NCI-H146 (cell line): ENCODE data around the gene DMRTC2.

Source experiments
- DNase-seq: peaks from one replicate; lab custom pipeline; 2025; lab: John Stamatoyannopoulos, UW

DMRTC2 gene

DNA sequence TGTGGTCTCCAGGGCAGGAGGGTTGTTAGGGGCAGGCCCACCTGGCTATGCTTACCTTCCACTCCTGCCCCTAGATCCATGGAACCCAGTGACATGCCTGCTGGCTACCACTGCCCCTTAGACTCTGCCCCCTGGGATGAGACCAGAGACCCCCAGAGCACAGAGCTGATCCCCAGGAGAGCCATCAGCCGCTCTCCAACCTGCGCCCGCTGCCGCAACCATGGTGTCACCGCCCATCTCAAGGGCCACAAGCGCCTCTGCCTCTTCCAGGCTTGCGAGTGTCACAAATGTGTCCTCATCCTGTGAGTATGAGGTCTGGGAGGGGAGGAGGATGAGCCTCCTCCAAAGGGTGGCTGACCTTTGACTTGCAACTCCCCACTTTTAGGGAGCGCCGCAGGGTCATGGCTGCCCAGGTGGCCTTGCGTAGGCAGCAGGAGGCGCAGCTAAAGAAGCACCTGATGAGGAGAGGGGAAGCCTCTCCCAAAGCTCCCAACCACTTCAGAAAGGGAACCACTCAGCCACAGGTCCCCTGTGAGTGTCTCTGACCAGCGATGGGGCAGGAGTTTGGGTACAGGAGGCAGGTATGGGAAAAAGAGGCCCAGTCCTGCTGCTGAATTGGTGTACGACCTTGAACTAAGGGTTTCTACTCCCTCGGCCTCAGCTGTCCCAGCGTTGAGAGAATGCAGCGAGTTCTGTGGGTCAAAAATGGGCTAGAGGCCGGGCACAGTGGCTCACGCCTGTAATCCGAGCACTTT, 2.7 kb downstream of the DMRTC2 start:
- no peak for DNase-seq

DNA sequence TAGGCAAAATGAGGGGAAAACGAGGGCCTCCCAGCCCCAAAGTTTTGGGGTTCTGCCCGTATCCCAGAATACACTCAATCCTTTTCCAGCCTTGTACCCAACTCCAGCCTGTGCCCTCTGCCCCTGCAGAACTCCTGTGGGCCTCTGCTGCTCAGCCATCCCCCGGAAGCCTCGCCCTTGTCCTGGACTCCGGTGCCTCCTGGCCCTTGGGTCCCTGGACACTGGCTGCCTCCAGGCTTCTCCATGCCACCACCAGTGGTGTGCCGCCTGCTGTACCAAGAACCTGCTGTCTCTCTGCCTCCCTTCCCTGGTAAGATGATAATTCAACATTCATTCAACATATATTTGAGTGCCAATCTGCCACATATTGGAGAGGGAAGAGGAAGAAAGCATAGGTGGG, 3.8 kb downstream of the DMRTC2 start:
- no peak for DNase-seq

DNA sequence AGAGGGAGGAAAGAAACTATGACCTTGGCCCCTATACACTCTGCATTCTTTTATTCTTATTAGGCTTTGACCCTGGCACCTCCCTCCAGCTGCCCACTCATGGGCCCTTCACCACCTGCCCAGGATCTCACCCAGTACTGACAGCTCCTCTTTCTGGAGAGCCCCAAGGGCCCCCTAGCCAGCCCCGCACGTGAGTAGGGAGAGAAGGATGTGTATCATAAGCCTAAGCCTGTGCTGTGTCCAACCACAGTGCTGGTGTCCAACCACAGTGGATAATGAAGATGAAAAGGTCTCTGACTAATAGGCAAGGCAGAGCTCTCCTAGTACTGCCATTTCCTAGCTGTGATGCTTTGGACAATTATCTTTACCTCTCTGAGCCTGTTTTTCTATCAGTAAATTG, 4.2 kb downstream of the DMRTC2 start:
- no peak for DNase-seq

- no peak for DNase-seq
These were observed 5.5 kb downstream of the DMRTC2 start for GRCh38 chr19:41850381-41850780.

GRCh38 chr19:41851456-41851855, 6.6 kb downstream of the DMRTC2 start:
- no peak for DNase-seq

DNA sequence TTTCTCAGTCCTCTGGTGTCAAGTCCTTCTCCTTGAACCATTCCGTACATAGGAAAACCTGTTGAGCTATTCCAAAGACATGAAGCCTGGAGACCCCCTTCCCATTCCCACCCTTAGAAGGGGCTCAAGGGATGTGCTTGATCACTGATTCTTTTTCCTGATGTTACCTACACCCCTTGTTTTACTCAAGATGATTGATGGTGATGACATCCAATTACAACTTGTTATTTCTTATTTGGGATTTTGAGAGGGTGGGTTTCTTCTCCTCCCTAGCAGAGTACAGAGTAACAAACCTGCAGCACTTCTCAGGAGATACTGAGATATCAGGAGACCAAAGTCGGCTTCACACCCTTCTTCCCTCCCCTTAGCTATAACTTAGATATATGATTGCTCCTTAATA, 8.5 kb downstream of the DMRTC2 start:
- DNase-seq: no peak

GRCh38 chr19:41853768-41854167, 8.9 kb downstream of the DMRTC2 start:
- no peak for DNase-seq

DNA sequence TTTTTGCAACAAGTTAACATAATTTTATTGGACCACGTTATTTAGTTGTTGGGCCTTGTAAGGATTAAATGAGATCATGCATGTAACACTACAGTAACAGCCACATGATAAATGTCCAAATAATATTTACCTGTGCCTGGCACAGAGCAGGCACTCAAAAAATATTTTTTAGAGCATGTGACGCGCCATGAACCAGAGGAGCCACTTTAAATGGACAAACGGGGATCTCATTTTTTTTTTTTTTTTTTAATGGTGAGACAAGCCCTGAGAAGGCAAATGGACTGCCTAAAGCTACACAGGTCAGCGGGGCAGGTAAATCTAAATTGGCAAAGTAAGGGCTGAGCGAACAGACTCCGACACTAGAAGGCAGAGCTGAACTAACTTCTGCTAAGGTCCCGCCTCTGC, 14.4 kb downstream of the DMRTC2 start:
- DNase-seq: no peak

DNA sequence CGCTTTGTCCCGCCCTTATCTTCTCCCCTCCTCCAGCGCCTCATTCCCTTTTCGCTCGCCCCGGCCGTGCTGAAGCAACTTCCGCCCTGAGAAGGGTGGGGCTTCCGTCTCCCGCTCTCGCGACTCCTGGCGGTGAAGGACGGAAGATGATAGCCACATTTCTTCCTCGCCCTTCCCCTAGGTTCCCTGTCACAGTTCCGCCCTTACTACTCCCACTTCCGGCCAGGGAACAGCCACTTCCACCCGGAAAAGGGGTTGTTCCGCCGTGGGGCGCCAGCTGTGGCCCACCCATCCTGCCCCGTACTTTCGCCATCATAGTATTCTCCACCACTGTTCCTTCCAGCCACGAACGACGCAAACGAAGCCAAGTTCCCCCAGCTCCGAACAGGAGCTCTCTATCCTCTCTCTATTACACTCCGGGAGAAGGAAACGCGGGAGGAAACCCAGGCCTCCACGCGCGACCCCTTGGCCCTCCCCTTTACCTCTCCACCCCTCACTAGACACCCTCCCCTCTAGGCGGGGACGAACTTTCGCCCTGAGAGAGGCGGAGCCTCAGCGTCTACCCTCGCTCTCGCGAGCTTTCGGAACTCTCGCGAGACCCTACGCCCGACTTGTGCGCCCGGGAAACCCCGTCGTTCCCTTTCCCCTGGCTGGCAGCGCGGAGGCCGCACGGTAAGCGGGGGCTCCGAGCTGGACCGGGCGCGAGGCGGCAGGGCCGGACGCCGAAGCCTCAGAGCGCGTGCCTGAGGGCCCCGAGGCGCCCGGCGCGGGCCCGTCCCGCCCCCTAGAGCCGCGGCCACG, 15.0 kb downstream of the DMRTC2 start, which contains the start of gene RPS19:
RPS19 (plus strand) TSS at position 638 of the 801 bp plus-strand sequence. CDS start 520 bp downstream, outside the sequence.
- DNase-seq: peak; percentile 99

- peak; percentile 54 for DNase-seq
These were observed 15.7 kb downstream of the DMRTC2 start for GRCh38 chr19:41860419-41861115.

GRCh38 chr19:41861116-41861768, 16.4 kb downstream of the DMRTC2 start:
- no peak for DNase-seq

- DNase-seq: no peak
These were observed 17.0 kb downstream of the DMRTC2 start for GRCh38 chr19:41861846-41862245.

GRCh38 chr19:41862445-41862986, 17.7 kb downstream of the DMRTC2 start:
- DNase-seq: no peak

GRCh38 chr19:41863209-41863931, 18.5 kb downstream of the DMRTC2 start:
- no peak for DNase-seq

- no peak for DNase-seq
These were observed 19.5 kb downstream of the DMRTC2 start for GRCh38 chr19:41864374-41864773.

DNA sequence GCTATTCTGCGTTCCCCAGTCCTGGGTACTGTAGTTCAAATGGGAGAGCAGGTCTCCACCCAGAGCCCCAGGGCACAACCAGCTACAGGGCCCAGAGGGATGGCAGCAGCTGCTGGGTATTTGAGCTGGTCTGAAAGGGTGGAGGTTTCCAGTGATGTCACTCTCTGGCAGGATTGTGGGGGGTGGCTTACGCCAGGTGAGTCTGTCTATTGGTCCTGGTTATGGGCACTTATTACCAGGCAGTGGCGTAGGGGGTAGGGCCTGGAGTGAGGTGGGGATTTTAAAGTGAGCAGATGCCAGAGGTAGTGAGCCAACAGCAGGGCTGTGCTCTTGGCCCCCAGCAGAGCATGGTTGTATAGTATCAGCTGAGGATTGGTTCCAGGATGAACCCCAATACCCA, 21.4 kb downstream of the DMRTC2 start:
- DNase-seq: peak; percentile 38

DNA sequence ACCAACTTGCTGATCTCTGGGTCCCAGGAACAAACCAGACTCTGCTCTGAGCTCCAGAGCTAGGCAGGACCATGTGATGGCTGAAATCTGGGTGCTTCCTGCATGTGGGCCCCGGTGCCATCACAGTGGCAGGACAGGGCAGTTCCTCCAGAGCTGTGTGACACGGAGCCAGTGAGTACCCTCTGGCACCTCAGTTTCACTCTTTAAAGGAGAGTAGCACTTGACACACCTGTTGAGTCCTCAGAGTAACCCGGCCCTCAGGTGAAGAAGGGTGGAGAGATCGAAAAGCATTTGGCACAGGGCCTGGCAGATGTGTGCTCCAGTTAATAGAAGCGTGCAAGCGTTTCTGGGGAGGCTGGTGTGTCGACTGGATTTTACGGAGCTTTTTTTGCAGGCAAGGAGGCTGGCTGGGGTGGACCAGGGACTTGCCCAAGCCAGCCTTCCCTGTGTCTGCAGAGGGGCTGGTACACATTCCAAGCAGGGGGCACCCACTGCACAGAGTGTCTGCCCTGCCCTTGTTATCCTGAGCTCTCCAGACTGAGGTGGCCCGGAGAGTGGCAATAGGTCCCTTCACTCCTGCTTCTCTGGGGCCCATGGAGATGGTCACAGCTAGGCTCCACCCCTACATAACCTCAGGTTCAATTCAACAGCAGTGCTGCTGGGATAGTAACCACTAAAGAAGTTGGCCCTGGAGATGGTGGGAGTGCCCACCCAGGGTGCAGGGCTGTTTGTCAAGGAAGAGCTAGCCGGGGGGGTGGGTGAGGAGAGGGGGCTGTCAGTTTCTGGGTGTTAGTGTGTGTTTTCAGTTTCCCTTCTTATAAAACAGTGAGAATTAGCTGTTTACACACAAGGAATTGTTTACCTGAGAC, 23.5 kb downstream of the DMRTC2 start:
- DNase-seq: no peak

DNA sequence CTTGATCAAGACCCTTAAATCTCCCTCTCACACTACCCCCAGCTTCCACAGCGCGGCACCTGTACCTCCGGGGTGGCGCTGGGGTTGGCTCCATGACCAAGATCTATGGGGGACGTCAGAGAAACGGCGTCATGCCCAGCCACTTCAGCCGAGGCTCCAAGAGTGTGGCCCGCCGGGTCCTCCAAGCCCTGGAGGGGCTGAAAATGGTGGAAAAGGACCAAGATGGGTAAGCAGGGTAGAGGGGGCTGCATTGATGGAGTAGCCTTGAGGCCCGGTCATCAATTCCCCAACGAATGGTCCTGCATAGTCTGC, 24.1 kb downstream of the DMRTC2 start:
- DNase-seq: no peak

GRCh38 chr19:41869374-41869955, 24.6 kb downstream of the DMRTC2 start:
- peak; percentile 93 for DNase-seq

GRCh38 chr19:41870401-41870873, 25.6 kb downstream of the DMRTC2 start:
- no peak for DNase-seq
